Right renal pelvis (tissue), 4 donors: ENCODE data around the gene TNKS2. TPM values are rescaled to one million over a fixed set of nuclear protein-coding genes. Genes with fewer than 3 reads are reported as not detected.
A peak's percentile ranks its signal among the peaks of the same experiment; 100 is the strongest.
"Not testable (repeated sequence)": the region's sequence is repeated elsewhere in the genome, so short reads cannot be mapped to it uniquely, and the experiment has no call there.

Experiments
- DNase-seq, 4 donors: peaks; one replicate each; pipeline ENCODE4 v3.0.0-alpha.2; 2013; ENCODE audit warnings: low read depth in 4 of 4, low spot score in 3 of 4, missing footprints in 1 of 4
- polyA plus RNA-seq, 4 donors: library from polyadenylated mRNA; unstranded; fragments of 120-200 nt; gene quantifications; one replicate each; pipeline ENCODE4 v1.2.1, GENCODE V29; 2013; ENCODE audit not compliant: insufficient read length in 4 of 4

Gene TNKS2
- 10 to 100 TPM; 54.0 to 67.0 (median 63.2) TPM for polyA plus RNA-seq

DNA sequence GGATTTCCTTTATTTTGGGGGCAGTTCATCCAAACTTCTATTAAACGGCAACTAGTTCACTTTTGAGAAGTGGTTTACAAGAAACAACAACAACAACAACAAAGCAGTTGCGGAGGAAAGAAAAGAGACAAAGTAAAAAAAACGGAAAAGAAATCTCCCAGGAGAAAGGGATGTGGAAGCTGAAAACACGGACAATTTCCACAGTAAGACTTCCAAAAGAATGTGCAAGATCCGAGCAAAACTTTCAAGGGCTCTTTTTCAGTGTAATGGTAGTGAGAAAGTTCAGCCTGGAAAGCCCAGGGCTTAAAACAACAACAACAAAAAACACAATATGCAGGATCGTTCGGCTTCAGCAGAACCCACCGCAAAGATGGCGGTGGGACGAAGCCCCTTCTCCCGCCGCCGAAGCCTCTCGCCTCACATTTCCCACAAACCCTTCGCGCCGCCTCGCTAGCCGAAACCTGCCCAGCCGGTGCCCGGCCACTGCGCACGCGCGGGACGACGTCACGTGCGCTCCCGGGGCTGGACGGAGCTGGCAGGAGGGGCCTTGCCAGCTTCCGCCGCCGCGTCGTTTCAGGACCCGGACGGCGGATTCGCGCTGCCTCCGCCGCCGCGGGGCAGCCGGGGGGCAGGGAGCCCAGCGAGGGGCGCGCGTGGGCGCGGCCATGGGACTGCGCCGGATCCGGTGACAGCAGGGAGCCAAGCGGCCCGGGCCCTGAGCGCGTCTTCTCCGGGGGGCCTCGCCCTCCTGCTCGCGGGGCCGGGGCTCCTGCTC, at the start of gene TNKS2:
TSS of gene TNKS2 (plus strand) at position 553 of the 775 bp plus-strand sequence. CDS start 265 bp downstream, outside the sequence.
- peak; percentile 93 to 96 (median 94) for DNase-seq

DNA sequence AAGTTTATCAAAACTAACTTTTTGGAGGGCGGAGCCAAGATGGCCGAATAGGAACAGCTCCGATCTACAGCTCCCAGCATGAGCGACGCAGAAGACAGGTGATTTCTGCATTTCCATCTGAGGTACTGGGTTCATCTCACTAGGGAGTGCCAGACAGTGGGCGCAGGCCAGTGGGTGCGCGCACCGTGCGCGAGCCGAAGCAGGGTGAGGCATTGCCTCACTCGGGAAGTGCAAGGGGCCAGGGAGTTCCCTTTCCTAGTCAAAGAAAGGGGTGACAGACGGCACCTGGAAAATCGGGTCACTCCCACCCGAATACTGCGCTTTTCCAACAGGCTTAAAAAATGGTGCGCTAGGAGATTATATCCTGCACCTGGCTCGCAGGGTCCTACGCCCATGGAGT, 48.6 kb upstream of the TNKS2 start:
- DNase-seq = not testable (repeated sequence)

DNA sequence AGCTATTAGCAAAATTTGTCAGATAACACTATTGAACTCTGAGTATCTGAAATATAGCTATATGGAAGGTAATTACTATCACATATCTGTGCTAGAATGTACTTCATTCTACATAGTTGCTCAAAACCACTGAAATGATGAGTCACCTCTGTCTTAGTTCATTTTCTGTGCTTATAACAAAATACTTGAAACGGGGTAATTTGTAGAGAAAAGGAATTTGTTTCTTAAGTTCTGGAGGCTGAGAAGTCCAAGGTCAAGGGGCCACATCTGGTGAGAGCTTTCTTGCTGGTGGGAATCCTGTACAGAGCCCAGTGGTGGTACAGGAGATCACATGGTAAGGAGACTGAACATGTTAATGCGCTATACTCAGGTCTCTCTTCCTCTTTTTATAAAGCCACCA, 41.9 kb upstream of the TNKS2 start:
- no peak for DNase-seq

DNA sequence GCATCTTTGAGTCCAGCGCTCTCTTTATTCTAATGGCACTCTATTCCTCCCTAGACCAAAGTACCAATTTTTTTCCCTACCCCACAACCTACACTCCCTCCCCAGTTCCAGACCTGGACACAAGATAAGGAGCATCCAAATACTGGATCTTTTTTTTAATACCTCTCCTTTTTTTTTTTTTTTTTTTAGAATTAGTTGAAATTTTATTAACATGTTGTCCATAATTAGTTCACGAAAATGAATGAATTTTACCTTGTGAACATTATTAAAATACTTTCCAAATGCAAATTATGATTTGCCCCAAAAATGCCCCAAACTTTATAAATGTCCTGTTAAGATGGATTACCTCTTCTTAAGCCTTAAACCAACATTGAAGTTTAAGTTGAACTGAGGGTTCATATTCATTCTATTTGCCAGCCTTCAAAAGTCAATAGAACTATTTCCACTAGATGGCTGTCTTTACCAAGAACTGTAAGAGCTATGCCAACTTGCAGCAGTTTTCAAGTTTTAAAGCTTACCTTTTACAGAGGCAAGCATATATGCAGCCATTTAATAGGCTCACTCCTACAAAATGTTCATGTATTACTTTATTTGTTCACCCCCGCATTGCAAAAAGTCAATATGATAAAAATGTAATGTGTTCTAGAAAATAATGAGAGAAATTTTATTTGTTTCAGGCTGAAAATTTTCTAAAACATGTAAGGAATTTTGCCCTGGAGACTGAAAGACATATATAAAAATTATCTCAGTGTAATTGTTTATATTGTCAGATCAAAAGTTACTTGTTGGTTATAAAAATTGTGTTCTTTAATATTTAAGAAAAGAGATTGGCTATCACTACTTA, 39.7 kb upstream of the TNKS2 start:
- DNase-seq = peak in 2 of 4 donors; percentile 5 to 16

DNA sequence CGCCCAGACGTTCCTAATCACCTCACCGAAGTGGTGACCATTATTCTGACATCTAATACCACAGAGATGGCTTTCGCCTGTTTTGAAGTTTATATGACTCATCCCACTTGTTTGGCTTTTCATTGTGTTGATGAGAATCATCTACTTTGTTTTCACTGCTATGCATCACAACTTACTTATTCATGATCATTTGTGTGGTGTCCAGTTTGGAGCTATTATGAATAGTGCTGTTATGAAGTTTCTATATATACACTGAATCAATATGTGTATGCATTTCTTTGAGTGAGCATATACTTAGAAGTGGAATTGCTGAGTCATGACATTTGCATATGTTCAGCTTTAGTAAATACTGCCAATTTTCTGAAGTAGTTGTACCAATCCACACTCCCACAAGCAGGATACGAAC, 38.6 kb upstream of the TNKS2 start:
- no peak for DNase-seq

DNA sequence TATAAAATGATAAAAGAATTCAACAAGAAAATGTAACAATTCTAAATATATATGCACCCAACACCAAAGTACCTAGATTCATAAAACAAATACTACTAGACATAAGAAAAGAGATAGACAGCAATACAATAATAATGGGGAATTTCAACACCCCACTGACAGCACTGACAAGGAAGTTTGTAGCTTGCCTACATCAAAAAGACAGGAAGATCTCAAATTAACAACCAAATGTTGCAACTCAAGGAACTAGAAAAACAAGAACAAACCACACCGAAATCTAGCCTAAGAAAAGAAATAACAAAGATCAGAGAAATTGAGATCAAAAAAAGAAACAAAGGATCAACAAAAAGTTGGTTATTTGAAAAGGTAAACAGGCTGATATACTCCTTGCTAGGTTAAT, 36.5 kb upstream of the TNKS2 start:
- no peak for DNase-seq

DNA sequence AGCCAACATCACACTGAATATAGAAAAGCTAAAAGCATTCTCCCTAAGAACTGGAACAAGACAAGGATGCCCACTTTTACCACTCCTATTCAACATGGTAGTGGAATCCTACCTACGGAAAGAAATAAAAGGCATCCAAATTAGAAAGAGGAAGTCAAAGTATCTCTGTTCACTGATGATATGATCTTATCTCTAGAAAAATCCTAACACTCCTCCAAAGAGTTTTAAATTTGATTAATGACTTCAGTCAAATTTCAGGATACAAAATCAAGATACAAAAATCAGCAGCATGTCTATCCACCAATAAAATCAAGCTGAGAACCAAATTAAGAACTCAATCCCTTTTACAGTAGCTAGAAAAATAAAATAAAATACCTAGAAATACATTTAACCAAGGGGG, 35.3 kb upstream of the TNKS2 start:
- no peak for DNase-seq

DNA sequence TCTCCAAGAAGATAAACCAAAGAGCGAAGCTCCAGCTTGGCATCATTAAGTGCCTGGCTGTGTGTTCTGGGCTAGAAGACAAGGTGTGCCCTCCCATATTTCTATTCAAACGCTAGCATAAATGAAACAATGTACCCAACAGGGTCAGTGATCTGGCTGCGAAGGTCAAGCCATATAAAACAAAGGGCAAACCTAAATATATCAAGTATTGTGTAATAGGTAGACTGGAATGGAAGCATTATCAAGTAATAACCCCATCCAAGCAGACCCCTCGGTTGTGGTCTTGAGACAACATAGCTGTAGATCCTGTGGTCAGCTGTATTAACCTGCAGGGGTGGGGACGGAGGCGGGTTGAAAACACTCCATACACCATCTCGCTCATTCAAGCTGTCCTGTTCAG, 31.6 kb upstream of the TNKS2 start:
- no peak for DNase-seq

DNA sequence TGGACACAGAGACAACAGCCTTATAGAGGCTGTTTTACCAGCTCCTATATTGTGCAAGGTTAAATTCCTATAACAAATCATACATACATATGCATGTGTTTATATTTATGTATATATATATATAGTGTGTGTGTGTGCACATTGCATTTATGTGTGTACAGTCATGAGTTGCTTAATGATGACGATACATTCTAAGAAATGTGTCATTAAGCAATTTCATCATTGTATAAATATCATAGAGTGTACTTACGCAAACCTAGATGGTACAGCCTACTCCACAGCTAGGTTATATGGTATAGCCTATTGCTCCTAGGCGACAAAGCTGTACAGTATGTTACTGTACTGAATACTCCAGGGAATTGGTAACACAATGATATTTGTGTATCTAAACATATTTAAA, 30.1 kb upstream of the TNKS2 start:
- no peak for DNase-seq

DNA sequence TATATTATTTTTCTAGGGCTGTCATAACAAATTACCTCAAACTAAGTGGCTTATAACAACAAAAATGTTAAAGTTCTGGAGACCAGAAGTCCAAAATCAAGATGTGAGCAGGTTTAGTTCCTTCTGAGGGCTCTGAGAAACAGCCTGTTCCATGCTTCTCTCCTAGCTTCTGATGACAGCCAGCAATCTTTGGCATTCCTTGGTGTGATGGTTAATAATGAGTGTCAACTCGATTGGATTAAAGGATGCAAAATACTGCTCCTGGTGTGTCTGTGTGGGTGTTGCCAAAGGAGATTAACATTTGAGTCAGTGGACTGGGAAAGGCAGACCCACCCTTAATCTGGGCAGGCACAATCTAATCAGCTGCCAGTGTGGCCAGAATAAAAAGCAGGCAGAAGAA, 26.3 kb upstream of the TNKS2 start:
- DNase-seq = no peak

DNA sequence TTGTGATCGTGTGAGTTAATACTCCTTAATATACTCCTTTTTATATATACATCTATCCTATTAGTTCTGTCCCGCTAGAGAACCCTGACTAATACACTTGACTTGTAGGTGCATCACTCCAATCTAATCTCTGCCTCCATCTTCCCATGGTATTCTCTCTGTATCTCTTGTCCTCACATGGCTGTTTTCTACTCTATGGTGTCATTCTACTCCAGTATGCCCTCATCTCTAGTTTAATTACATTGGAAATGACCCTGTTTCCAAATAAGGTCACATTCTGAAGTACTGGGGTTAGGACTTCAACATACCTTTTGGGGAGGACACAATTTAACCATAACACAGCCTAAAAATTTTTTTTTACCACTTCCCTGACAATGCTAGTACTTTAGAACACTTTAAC, 25.8 kb upstream of the TNKS2 start:
- no peak for DNase-seq

DNA sequence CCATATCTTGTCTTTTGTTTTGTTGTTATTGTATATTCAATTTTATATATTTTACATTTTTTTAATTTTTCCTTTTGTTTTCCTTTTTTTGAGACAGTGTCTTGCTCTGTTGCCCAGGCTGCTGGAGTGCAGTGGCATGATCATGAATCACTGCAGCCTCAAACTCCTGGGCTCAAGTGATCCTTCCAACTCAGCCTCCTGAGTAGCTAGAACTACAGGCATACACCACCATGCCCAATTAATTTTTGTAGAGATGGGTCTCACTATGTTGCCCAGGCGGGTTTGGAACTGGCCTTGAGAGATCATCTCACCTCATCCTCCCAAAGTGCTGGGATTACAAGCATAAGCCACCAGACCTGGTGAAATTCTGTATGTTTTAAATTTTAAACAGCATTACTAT, 25.4 kb upstream of the TNKS2 start:
- DNase-seq = no peak

DNA sequence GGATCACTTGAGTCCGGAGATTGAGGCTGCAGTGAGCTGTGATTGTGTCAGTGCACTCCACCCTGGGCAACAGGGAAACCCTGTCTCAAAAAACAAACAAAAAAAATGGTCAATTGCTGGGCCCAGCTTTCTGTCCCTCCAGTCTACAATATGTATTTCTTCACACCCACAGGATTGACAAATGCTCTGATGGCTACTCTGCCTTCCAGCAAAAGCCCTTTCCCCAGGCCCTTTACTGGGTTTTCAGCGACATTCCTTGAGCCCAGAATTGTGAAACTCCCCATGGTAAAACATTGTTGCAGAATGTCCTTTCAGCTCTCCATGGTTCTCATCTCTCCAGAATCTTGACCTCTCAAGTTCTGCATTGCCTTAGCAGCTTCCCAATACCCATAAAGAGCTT, 23.7 kb upstream of the TNKS2 start:
- DNase-seq = no peak

DNA sequence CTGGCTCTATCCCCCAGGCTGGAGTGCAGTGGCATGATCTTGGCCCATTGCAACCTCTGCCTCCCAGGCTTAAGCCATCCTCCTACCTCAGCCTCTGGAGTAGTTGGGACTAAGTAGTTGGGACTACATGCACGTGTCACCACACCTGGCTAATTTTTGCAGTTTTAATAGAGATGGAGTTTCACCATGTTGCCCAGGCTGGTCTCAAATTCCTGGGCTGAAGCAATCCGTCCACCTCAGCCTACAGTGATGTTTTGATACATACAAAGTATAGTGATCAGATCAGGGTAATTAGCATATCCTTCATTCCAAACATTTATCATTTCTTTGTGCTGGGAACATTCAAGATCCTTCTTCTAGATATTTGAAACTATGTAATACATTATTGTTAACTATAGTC, 22.5 kb upstream of the TNKS2 start:
- no peak for DNase-seq

DNA sequence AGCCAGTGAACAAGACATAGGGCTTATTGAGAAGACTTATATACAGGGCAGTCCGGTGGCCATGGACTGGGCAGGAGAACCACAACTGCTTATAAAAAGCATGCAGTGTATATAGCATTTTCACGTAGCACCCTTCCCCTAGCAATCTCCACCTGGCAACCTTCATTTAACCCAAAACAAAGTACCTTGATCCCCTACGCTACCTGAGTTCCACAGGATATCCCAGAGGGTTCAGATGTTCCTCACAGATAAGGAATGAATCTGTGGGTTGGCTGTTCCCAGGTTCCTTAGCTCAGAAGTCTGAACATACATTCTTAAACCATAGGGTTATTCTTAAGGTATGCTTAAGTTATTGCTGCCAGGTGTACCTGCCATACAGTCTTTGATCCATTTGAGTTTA, 22.0 kb upstream of the TNKS2 start:
- no peak for DNase-seq

DNA sequence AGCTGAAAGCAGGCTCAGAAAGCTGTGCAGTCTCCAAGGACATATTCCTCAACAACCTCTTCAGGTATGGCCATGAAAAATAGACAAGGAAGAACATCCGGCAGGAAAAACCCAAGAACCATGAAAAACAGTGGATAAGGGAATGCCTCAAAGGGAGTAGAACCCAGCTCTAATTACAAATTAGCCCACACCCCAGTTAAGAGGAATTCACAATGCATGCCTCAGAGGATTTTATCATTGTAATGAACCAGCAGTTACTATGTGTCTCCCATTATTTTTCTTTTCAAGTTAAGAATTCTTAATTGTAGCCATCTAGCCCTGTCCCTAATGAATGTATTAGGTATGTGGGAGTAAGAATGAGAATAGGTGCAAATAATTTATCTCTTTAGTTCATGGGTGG, 19.7 kb upstream of the TNKS2 start:
- DNase-seq = no peak

DNA sequence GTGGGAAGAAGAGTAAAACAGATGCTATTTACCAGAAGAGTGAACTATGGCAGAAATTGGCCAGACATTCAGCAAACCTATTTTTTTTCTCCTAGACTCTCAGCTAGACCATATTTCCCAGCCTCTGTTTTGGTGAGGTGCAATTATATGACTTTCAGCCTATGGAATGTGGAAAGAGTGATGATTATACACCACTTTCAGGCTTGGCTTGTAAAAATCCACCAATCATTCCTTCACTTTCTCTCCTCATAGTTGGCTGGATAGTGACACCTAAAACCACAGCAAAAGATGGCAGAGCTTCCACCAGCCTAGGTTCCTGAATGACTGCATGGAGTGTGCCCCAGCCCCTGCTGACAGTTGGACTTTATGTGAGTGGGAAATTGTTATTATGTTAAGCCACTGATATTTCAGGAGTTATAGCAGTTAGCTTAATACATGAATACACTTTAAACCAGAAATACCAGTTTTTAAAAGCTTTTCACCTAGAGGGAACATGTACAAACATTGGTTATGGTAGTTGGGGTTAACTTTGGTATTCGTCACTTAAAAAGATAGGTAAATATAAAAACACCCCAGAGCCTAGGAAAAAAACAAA, 19.1 kb upstream of the TNKS2 start:
- DNase-seq = peak in 1 of 4 donors; percentile 5

DNA sequence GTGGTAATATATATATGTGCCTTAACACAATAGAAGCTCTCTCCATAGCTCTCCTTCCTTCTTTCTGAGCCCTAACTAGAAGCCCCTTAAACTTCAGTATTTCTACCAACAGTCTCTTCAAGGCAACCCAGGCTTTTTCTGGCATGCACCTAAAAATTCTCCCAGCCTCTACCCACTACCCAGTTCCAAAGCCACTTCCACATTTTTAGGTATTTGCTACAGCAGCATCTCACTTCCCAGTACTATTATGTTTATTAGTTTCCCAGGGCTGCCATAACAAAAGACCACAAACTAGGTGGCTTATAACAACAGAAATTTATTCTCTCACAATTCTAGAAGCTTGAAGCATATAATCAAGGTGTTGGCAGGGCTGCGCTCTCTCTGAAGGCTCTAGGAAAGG, 15.7 kb upstream of the TNKS2 start:
- DNase-seq = no peak

DNA sequence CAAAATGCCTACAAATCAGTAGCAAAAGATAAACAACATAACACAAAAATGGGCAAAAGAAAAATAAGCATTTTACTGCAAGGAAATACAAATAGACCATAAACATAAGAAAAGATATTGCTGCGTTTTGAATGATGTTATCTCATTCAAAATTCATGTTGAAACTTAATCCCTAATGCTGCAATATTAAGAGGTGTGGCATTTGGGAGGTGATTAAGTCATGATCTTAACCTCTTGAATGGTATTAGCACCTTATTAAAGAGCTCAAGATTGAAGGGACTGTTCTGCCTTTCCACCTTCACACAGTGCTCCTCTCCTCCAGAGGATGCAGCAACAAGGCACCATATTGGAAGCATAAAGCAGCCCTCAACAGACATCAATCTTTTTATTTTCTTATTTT, 12.4 kb upstream of the TNKS2 start:
- DNase-seq = no peak

DNA sequence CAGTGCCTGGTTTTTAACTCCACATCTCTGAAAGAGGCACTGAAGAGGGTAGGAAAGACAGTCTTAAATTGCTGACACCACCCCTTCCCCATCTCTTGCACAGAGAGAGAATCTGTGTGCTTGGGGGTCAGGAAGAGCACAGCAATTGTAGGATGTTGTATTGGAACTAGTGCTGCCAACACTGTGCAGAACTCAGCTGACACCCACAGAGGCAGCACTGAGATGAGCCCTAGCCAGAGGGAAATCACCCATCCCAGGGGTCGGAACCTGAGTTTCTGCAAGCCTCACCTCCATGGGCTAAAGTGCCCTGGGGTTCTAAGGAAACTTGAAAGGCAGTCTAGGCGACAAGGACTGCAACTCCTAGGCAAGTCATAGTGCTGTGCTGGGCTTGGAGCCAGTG, 11.0 kb upstream of the TNKS2 start:
- no peak for DNase-seq

DNA sequence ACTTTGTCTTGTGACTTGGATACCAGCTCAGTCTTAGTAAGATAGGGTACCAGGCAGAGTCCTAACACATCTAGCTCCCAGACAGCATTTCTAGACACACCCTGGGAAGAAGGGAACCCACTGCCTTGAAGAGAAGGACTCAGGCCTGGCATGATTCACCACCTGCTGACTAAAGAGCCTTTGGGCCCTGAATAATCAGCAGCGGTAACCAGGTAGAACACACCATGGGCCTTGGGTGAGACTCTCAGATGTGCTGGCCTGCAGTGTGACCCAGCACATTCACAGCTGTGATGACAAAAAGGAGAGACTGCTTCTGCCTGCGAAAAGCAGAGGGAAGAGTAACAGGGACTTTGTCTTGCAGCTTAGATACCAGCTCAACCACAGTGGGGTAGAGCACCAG, 10.4 kb upstream of the TNKS2 start:
- no peak for DNase-seq

DNA sequence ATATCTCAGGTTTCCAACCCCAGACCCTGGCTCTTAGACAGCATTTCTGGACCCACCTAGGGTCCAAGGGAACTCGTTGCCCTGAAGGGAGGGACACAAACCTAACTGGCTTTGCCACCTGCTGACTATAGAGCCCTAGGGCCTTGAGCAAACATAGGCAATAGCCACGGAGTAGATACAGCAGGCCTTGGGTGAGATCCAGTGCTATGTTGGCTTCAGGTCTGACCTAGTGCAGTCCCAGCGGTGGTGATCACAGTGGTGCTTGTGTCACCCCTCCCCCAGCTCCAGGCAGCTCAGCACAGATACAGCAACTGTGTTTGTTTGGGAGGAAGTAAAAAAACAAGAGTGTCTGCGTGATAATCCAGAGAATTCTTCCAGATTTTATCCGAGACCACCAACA, 9.7 kb upstream of the TNKS2 start:
- DNase-seq = no peak
